Activated CD4-positive, alpha-beta T cell treated with anti-CD3 and anti-CD28 coated beads, Interleukin-2, amount 10 ng/mL, durations not matched to agents 7 days and 5 days (primary cell): Measurements from ENCODE around the gene LHFPL2. TPM values are rescaled to one million over a fixed set of nuclear protein-coding genes. Genes with fewer than 3 reads are reported as not detected.

Experiments used
- CTCF ChIA-PET: fragments of 350-600 bp; sonication (Branson Sonifier 250); formaldehyde crosslinking; loops from one replicate; lab custom pipeline; 2021; ENCODE audit warnings: antibody characterized with exemption; lab: Charles Lee
- POLR2A ChIA-PET: fragments of 350-600 bp; sonication (Branson Sonifier 250); formaldehyde crosslinking; loops from one replicate; lab custom pipeline; 2021; ENCODE audit warnings: antibody characterized with exemption; lab: Charles Lee
- DNase-seq: peaks from one replicate; pipeline ENCODE4 v3.0.0-alpha.2; 2020
- H3K27ac Mint-ChIP-seq: one replicate; pipeline ENCODE4 v1.8.0; 2021; ENCODE audit warnings: mild to moderate bottlenecking, moderate library complexity, mixed read lengths
- H3K27me3 Mint-ChIP-seq: one replicate; pipeline ENCODE4 v1.8.0; 2021; ENCODE audit warnings: mixed read lengths
- H3K36me3 Mint-ChIP-seq: one replicate; pipeline ENCODE4 v1.8.0; 2021; ENCODE audit warnings: low read depth, mixed read lengths
- H3K4me1 Mint-ChIP-seq: one replicate; pipeline ENCODE4 v1.8.0; 2021; ENCODE audit warnings: mixed read lengths
- H3K4me3 Mint-ChIP-seq: one replicate; pipeline ENCODE4 v1.8.0; 2021; ENCODE audit warnings: mild to moderate bottlenecking, moderate library complexity, mixed read lengths
- H3K9me3 Mint-ChIP-seq: one replicate; pipeline ENCODE4 v1.8.0; 2021; ENCODE audit warnings: mixed read lengths
- total RNA-seq, 2 experiments: library from RNA; stranded (reverse); gene quantifications; one replicate each; pipeline ENCODE4 v1.2.3, GENCODE V29; 2021

The LHFPL2 gene
- total RNA-seq, 2 experiments from 2014 or later = 0.15 to 0.37 TPM

GRCh38 chr5:78560000-78560855 is 88.3 kb downstream of the LHFPL2 start:
- DNase-seq = no peak
- no peak overlapping the region for H3K27ac Mint-ChIP-seq
- peaks cover 20% of the 10 kb centered on the region for H3K27me3 Mint-ChIP-seq
- H3K4me3 Mint-ChIP-seq = no peak overlapping the region
- CTCF ChIA-PET = interaction anchor here (0.9 kb wide), 1 partner anchor 23 kb away, joined by 3 read pairs; no protein-coding TSS in a partner anchor
- POLR2A ChIA-PET = no interaction called here
- no peaks in the 10 kb centered on the region for H3K36me3 Mint-ChIP-seq
- H3K9me3 Mint-ChIP-seq = no peaks in the 10 kb centered on the region
- no peaks in the 10 kb centered on the region for H3K4me1 Mint-ChIP-seq

GRCh38 chr5:78557601-78558000 is 91.0 kb downstream of the LHFPL2 start:
- Mint-ChIP-seq H3K36me3 (no peaks in the 10 kb centered on the region), H3K4me1 (peaks cover 6% of the 10 kb centered on the region), H3K27me3 (peaks cover 20% of the 10 kb centered on the region), H3K9me3 (no peaks in the 10 kb centered on the region), H3K27ac (no peak overlapping the region), H3K4me3 (no peak overlapping the region)
- CTCF ChIA-PET = no interaction called here
- POLR2A ChIA-PET = no interaction called here
- no peak for DNase-seq

GRCh38 chr5:78555870-78556269 is 92.7 kb downstream of the LHFPL2 start:
- Mint-ChIP-seq H3K36me3 (no peaks in the 10 kb centered on the region), H3K27ac (no peak overlapping the region), H3K9me3 (no peaks in the 10 kb centered on the region), H3K4me3 (no peak overlapping the region), H3K4me1 (peaks cover 8% of the 10 kb centered on the region), H3K27me3 (peaks cover 17% of the 10 kb centered on the region)
- DNase-seq = no peak
- CTCF ChIA-PET = no interaction called here
- POLR2A ChIA-PET = no interaction called here

GRCh38 chr5:78554670-78555069 is 93.9 kb downstream of the LHFPL2 start:
- no peaks in the 10 kb centered on the region for H3K9me3 Mint-ChIP-seq
- no peak for DNase-seq
- no peaks in the 10 kb centered on the region for H3K36me3 Mint-ChIP-seq
- peaks cover 8% of the 10 kb centered on the region for H3K4me1 Mint-ChIP-seq
- H3K27me3 Mint-ChIP-seq = peaks cover 11% of the 10 kb centered on the region
- POLR2A ChIA-PET = no interaction called here
- no peak overlapping the region for H3K27ac Mint-ChIP-seq
- CTCF ChIA-PET = no interaction called here
- H3K4me3 Mint-ChIP-seq = no peak overlapping the region

GRCh38 chr5:78553580-78554353 is 94.8 kb downstream of the LHFPL2 start:
- ChIA-PET CTCF (interaction anchor here (1.1 kb wide), 1 partner anchor 16 kb away, joined by 3 read pairs; no protein-coding TSS in a partner anchor), POLR2A (no interaction called here)
- Mint-ChIP-seq H3K4me3 (no peak overlapping the region), H3K27ac (no peak overlapping the region), H3K27me3 (peaks cover 11% of the 10 kb centered on the region), H3K9me3 (no peaks in the 10 kb centered on the region), H3K4me1 (peaks cover 8% of the 10 kb centered on the region), H3K36me3 (no peaks in the 10 kb centered on the region)
- DNase-seq = no peak

GRCh38 chr5:78552729-78553342 is 95.7 kb downstream of the LHFPL2 start:
- H3K4me1 Mint-ChIP-seq = peaks cover 8% of the 10 kb centered on the region
- POLR2A ChIA-PET = no interaction called here
- H3K4me3 Mint-ChIP-seq = no peak overlapping the region
- peaks cover 11% of the 10 kb centered on the region for H3K27me3 Mint-ChIP-seq
- CTCF ChIA-PET = no interaction called here
- no peak overlapping the region for H3K27ac Mint-ChIP-seq
- no peaks in the 10 kb centered on the region for H3K36me3 Mint-ChIP-seq
- DNase-seq = no peak
- no peaks in the 10 kb centered on the region for H3K9me3 Mint-ChIP-seq

GRCh38 chr5:78550891-78551290 is 97.7 kb downstream of the LHFPL2 start:
- Mint-ChIP-seq H3K36me3 (no peaks in the 10 kb centered on the region), H3K27me3 (peaks cover 7% of the 10 kb centered on the region), H3K4me3 (no peak overlapping the region), H3K4me1 (peaks cover 8% of the 10 kb centered on the region), H3K27ac (no peak overlapping the region), H3K9me3 (no peaks in the 10 kb centered on the region)
- POLR2A ChIA-PET = no interaction called here
- DNase-seq = no peak
- CTCF ChIA-PET = interaction anchor here (0.5 kb wide), 1 partner anchor 863 kb away, joined by 4 read pairs; no protein-coding TSS in a partner anchor

GRCh38 chr5:78549043-78549442 is 99.5 kb downstream of the LHFPL2 start:
- Mint-ChIP-seq H3K36me3 (no peaks in the 10 kb centered on the region), H3K4me1 (peaks cover 8% of the 10 kb centered on the region)

GRCh38 chr5:78547731-78548615 is 100.6 kb downstream of the LHFPL2 start:
- Mint-ChIP-seq H3K4me1 (peaks cover 5% of the 10 kb centered on the region), H3K4me3 (no peak overlapping the region), H3K9me3 (no peaks in the 10 kb centered on the region), H3K36me3 (no peaks in the 10 kb centered on the region), H3K27ac (no peak overlapping the region), H3K27me3 (no peaks in the 10 kb centered on the region)
- no peak for DNase-seq
- CTCF ChIA-PET = no interaction called here
- POLR2A ChIA-PET = no interaction called here

More at GRCh38 chr5:78549043-78549442, 99.5 kb downstream of the LHFPL2 start:
- ChIA-PET POLR2A (no interaction called here), CTCF (no interaction called here)
- Mint-ChIP-seq H3K27me3 (no peaks in the 10 kb centered on the region), H3K27ac (no peak overlapping the region), H3K9me3 (no peaks in the 10 kb centered on the region), H3K4me3 (no peak overlapping the region)
- no peak for DNase-seq

GRCh38 chr5:78547183-78547582 is 101.4 kb downstream of the LHFPL2 start:
- DNase-seq = no peak
- CTCF ChIA-PET = no interaction called here
- Mint-ChIP-seq H3K36me3 (no peaks in the 10 kb centered on the region), H3K4me3 (no peak overlapping the region), H3K4me1 (no peaks in the 10 kb centered on the region), H3K9me3 (no peaks in the 10 kb centered on the region), H3K27me3 (no peaks in the 10 kb centered on the region), H3K27ac (no peak overlapping the region)
- POLR2A ChIA-PET = no interaction called here

GRCh38 chr5:78546276-78546996 is 102.1 kb downstream of the LHFPL2 start:
- H3K9me3 Mint-ChIP-seq = no peaks in the 10 kb centered on the region
- no peaks in the 10 kb centered on the region for H3K4me1 Mint-ChIP-seq
- no peaks in the 10 kb centered on the region for H3K27me3 Mint-ChIP-seq
- CTCF ChIA-PET = no interaction called here
- no peaks in the 10 kb centered on the region for H3K36me3 Mint-ChIP-seq
- no peak for DNase-seq
- POLR2A ChIA-PET = no interaction called here
- H3K27ac Mint-ChIP-seq = no peak overlapping the region
- H3K4me3 Mint-ChIP-seq = no peak overlapping the region

GRCh38 chr5:78545406-78545805 is 103.2 kb downstream of the LHFPL2 start:
- H3K27ac Mint-ChIP-seq = no peak overlapping the region
- ChIA-PET CTCF (no interaction called here), POLR2A (no interaction called here)
- no peaks in the 10 kb centered on the region for H3K4me1 Mint-ChIP-seq
- H3K9me3 Mint-ChIP-seq = no peaks in the 10 kb centered on the region
- no peak overlapping the region for H3K4me3 Mint-ChIP-seq
- H3K36me3 Mint-ChIP-seq = no peaks in the 10 kb centered on the region
- DNase-seq = no peak
- H3K27me3 Mint-ChIP-seq = no peaks in the 10 kb centered on the region
